Measurements from ENCODE around the gene ASTN2. TPM values are rescaled to one million over a fixed set of nuclear protein-coding genes. Genes with fewer than 3 reads are reported as not detected.

ASTN2 gene
- total RNA-seq, 2 experiments from 2014 or later, result 5.2 to 6.0 TPM

DNA sequence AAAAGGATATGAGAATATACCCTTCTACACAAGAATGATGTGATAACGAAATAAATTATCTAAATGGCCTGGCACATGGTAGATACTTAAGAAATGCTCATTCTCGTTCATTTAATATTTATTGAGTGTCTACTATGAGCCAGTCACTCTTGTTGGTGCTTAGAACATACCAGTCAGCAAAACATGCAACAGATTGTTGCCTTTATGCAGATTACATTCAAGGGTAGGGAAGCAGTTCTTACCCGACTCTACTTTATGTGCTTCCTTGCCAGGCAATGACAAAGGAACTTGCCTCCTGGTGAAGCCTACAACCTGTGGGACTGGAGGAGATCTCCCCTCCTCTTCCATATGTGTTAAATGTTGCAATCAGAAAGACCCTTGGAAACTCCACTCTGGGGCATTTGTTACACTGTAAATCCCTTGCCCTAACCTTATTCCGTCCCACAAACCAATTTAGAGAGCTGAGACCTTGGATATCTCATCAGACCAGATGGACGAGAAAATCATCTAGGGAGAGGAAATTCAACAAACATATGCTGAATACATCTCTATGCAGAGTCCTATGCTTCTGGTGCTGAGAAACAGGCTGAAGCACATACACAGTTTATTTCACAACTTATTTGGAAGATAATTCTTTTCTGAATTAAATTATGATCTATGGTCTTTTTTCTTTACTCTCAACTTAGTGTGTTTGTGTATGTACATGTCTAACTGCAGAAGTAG, 855.9 kb downstream of the ASTN2 start:
- ATAC-seq (ENCODE audit: low read depth), result no peak
- DNase-seq, result no peak
- Mint-ChIP-seq H3K36me3 (no peaks in the 10 kb centered on the region), H3K27me3 (no peaks in the 10 kb centered on the region), H3K9me3 (peaks cover 2% of the 10 kb centered on the region), H3K27ac (no peak overlapping the region), H3K4me1 (no peaks in the 10 kb centered on the region), H3K4me3 (no peak overlapping the region)
- POLR2A ChIA-PET, result no interaction called here

DNA sequence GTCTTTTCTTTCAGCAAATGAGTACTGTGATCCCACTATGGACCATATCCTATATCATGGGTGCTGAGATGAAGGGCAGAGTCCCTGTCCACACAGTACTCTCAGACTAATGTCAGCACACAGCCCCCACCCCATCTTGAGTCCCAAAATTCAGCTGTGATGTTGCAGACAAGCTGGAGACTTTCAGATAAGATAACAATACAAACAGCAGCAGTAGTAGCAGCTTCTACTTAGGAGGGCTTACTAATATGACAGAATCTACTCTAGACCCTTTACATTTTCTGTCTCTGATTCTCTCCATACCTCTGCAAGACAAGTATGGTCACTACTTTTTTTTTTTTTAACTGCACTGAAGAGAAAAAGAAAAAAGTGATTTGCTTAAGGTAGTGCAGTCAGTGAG, 856.8 kb downstream of the ASTN2 start:
- no peaks in the 10 kb centered on the region for H3K36me3 Mint-ChIP-seq
- no peaks in the 10 kb centered on the region for H3K9me3 Mint-ChIP-seq
- no peaks in the 10 kb centered on the region for H3K27me3 Mint-ChIP-seq
- no peaks in the 10 kb centered on the region for H3K4me1 Mint-ChIP-seq
- DNase-seq (no peak), ATAC-seq (ENCODE audit: low read depth) (no peak)
- POLR2A ChIA-PET, result no interaction called here
- no peak overlapping the region for H3K4me3 Mint-ChIP-seq
- no peak overlapping the region for H3K27ac Mint-ChIP-seq

DNA sequence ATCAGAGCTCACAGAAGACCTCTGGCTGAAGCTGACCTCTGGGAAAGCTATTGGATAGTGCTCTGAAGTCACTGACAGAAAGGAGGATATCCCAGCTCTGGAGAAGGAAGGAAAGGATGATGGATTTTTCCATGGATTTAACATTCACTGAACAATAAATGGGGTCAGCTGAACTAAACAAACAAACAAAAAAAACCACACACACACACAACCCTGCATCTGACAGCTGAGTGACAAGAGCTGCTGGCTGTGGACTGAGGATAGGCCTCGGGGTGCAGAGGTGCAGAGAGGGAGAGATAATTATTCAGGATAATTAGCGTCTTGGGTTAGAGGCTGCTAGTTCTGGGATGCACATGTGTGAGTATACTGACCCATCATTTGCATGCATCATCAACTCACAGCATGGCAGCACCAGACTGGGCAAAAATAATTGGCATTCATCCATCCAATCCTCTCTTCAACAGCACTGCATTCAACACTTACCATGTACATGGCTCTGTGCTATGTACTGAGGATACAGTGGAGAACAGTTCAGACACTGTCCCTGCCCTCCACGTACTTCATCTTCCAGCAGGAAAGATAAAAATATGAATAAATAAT, 859.2 kb downstream of the ASTN2 start:
- Mint-ChIP-seq H3K27ac (no peak overlapping the region), H3K36me3 (no peaks in the 10 kb centered on the region), H3K27me3 (no peaks in the 10 kb centered on the region), H3K4me1 (no peaks in the 10 kb centered on the region), H3K9me3 (no peaks in the 10 kb centered on the region), H3K4me3 (no peak overlapping the region)
- POLR2A ChIA-PET, result no interaction called here
- no peak for ATAC-seq (ENCODE audit: low read depth)
- no peak for DNase-seq

DNA sequence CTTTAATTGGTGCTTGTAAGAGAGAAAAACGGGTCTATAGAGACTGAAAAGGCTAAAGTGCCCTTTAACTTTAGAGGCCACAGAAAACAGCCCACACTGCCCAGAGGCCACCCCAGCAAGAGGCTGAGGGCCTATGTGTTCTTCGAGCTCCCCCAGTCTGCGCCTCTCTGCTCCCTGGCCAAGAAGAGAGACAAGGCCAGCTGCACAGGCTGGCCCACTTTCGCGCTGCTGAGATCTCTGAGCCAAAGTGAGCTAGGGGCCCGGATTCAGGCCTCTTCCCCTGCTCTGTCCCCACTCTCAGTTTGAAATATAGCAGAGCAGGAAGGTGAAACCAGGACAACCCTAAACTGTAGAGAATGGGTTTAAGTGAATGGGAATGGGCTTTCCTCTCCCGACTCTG, 859.7 kb downstream of the ASTN2 start:
- POLR2A ChIA-PET, result no interaction called here
- no peak for DNase-seq
- Mint-ChIP-seq H3K27me3 (no peaks in the 10 kb centered on the region), H3K36me3 (no peaks in the 10 kb centered on the region), H3K27ac (no peak overlapping the region), H3K9me3 (no peaks in the 10 kb centered on the region), H3K4me3 (no peak overlapping the region), H3K4me1 (no peaks in the 10 kb centered on the region)
- ATAC-seq (ENCODE audit: low read depth), result no peak

DNA sequence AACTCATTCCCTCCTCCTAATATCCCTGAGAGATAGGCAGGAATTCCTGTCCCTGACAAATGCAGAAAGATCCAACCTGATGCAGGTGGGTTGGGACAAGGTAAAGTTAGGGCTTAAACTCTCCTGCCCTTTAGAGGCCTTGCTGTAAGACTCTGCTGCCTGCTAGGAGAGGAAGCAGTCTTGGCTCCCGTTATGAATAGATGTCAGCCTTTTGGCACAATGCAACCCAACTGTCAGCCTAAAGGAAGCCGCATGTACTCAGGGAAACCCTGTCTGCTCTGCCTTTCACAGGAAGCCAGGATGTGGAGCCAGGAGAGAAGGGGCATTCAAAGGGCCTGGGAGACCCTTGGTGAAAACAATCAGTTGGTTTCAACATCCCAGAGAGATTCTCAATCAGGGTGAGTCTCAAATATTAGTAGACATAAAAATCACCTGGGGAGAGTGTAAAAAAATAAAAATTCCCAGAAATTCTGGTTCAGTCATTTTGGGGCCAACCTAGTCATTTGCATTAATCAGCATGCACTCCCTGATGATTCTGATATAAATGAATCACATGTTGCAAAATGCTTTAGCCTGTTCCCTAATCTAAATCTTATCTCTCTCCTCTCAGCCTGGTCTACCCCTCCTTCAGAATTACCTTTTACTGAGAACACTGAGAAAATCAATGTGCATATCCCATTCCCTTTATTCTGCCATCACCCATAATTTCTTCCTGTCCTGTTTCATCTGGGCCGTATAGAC, 864.0 kb downstream of the ASTN2 start:
- ATAC-seq (ENCODE audit: low read depth), result no peak
- POLR2A ChIA-PET, result no interaction called here
- H3K27me3 Mint-ChIP-seq, result no peaks in the 10 kb centered on the region
- H3K4me3 Mint-ChIP-seq, result no peak overlapping the region
- H3K4me1 Mint-ChIP-seq, result peaks cover 3% of the 10 kb centered on the region
- H3K36me3 Mint-ChIP-seq, result no peaks in the 10 kb centered on the region
- DNase-seq, result no peak
- no peak overlapping the region for H3K27ac Mint-ChIP-seq
- H3K9me3 Mint-ChIP-seq, result no peaks in the 10 kb centered on the region

DNA sequence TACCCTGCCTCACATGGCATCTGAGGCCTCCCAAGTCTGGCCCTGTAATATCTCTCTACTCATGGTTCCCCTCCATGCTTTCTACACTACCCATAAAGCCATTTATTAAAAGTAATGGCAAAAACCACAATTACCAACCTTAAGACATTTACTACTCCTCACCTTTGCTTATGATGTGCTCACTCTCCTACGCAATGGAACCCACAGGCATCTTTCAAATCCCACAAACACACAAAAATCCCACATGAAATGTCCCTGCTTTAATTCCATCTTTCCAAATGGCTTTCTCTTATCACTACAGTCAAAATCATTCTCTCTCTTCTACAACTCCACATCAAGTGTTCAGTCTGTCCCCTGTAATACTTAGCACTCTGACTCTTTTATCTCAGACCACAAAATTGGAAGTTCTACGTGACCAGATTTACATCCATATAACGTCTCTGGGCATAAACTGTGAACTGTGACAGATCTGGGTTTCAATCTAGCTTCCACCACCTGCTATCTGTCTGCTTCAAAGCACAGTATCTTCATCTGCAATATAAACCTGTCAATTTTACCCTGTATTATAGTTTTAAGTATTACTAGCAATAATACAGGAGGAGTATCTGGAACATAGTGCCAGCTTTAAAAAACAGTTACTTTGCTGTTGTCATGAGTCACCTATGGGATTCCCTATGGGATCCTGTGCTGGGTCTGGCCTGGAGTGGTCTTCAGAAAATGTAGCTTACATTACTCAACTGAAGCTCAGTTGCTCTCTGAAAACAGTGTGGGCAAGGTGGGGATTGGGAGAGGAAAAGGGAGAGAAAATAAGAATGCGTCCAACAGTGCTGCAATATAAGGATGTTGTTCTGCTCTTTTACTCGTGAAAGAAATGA, 864.8 kb downstream of the ASTN2 start:
- no peak for ATAC-seq (ENCODE audit: low read depth)
- Mint-ChIP-seq H3K27me3 (no peaks in the 10 kb centered on the region), H3K9me3 (no peaks in the 10 kb centered on the region), H3K27ac (no peak overlapping the region), H3K4me3 (no peak overlapping the region), H3K4me1 (peaks cover 3% of the 10 kb centered on the region), H3K36me3 (no peaks in the 10 kb centered on the region)
- DNase-seq, result no peak
- POLR2A ChIA-PET, result no interaction called here

DNA sequence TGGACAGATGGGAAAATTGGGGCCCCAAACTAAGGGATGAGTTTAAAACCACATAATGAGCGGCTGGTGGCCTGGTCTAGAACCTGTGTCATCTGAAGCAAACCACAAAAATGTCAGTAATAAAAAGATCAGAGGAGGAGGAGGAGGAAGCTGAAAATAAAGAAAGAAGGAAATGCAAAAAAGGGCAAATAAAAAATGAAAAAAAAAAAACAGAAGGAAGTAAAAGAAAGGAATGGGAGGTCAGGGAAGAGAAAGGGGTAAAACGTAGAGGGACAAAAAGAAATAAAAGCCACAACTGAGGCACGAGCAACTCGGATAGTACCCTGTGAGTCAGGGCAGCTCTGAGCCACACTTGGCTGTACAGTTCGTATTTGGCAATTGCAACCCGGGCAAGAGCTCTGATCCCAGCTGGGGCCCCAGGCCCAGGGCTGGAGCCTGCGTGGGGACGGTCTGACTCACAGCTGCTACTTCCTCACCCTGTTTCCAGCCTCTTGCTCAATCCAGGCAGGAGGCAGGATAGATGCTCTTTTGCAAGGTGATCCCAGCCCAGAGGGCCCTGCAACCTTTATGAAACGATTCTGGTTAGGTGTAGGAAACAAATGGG, 865.7 kb downstream of the ASTN2 start:
- Mint-ChIP-seq H3K4me1 (peaks cover 3% of the 10 kb centered on the region), H3K27me3 (no peaks in the 10 kb centered on the region), H3K27ac (no peak overlapping the region), H3K4me3 (no peak overlapping the region), H3K9me3 (no peaks in the 10 kb centered on the region), H3K36me3 (no peaks in the 10 kb centered on the region)
- POLR2A ChIA-PET, result no interaction called here
- DNase-seq (no peak), ATAC-seq (ENCODE audit: low read depth) (no peak)

DNA sequence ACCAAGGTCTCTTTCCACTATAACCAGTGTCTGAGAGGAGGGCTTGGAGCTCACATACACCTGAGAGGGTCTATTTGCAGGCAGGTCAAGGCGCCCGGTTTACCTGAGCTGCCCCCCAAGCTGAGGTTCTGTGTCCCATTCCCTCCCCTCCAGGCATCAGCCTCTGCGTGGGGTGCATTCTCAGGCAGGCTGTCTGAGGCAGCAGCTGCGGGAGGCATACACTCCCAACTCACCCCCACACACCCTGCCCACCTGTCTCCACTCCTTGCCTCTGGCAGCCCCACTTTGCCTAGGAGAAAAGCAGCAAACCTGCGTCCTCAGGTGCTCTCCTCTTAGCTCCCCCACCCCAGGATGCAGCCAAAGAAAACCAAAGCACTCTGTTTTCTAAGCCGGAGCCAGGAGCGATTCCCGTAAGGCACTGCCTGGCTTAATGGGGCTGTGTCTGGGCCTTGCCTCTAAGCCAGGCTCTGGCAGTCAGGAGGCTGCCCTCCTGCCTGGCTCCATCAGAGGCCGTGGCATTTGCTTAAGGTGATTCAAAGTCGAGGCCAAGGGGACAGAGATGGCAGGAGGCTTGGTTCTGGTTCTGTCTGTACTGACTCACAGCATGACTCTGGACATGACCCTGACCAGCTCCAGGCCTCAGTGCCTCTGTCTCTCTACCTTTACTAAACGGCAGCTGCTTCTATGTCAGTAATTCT, 867.0 kb downstream of the ASTN2 start:
- H3K27ac Mint-ChIP-seq, result no peak overlapping the region
- H3K27me3 Mint-ChIP-seq, result no peaks in the 10 kb centered on the region
- no peak for ATAC-seq (ENCODE audit: low read depth)

DNA sequence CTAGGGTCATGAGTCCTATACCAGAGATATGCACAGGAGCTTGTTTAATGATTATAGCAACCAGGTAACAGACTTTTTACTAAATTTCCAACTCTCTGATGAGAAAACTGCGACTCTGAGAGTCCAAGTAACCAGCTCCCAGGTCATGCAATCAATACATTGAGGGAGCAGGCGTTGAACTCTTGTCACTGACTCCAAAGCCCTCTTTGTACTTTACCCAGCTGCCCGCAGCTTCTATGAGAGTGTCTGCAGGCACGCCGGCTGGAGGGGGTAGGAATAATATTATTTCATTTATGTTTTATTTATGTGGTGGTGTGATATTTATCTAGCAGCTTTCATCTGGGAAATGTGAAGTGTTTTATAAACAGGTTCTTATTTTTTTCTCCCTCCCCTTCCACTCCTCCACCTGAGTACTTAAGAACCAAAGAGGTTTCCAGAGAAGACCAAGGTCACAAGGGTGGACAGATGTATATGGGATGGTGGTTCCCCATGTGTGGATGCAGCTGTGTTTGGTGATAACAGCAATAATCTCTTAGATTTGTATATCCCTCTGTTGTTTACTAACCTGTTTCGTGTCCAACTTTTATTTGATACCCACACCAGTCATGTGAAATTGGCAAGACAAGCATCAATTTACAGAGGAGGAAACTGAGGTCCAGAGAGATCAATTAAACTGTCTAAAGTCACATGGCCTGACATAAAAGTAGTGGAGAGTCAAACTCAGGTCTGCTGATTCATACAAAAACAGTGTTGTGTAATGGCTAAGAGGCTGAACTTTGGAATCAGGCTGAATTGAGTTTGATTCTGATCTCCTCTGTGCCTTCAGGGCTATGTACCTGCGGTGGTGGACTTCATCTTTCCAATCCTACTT, 867.9 kb downstream of the ASTN2 start:
- no peak for DNase-seq
- ATAC-seq (ENCODE audit: low read depth), result no peak
- Mint-ChIP-seq H3K36me3 (no peaks in the 10 kb centered on the region), H3K27me3 (no peaks in the 10 kb centered on the region), H3K27ac (no peak overlapping the region), H3K4me1 (peaks cover 3% of the 10 kb centered on the region), H3K4me3 (no peak overlapping the region), H3K9me3 (no peaks in the 10 kb centered on the region)
- POLR2A ChIA-PET, result no interaction called here

More for the DNA sequence above, 867.0 kb downstream of the ASTN2 start:
- Mint-ChIP-seq H3K4me3 (no peak overlapping the region), H3K36me3 (no peaks in the 10 kb centered on the region), H3K9me3 (no peaks in the 10 kb centered on the region), H3K4me1 (peaks cover 3% of the 10 kb centered on the region)
- POLR2A ChIA-PET, result no interaction called here
- DNase-seq, result no peak

DNA sequence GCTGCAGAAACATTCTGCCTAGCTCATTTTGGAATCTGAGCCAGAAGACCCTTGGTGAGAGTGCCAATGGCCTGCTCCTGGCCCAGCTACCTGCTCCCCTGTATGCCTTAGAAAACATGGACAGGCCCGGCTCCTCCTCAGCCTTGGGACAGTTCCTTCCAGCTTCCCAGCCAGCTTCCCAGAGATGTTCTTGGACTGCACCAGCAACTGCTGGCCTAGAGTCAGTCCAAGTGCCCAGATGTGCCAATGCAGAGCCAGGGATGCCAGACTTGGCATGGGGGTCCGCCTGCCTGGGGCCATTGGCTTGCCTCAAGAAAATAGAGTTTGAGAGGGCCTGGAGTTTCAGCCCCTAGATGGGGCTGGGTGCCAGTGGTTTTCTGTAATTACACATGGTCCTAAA, 870.0 kb downstream of the ASTN2 start:
- H3K27ac Mint-ChIP-seq, result no peak overlapping the region
- H3K36me3 Mint-ChIP-seq, result no peaks in the 10 kb centered on the region
- POLR2A ChIA-PET, result no interaction called here

DNA sequence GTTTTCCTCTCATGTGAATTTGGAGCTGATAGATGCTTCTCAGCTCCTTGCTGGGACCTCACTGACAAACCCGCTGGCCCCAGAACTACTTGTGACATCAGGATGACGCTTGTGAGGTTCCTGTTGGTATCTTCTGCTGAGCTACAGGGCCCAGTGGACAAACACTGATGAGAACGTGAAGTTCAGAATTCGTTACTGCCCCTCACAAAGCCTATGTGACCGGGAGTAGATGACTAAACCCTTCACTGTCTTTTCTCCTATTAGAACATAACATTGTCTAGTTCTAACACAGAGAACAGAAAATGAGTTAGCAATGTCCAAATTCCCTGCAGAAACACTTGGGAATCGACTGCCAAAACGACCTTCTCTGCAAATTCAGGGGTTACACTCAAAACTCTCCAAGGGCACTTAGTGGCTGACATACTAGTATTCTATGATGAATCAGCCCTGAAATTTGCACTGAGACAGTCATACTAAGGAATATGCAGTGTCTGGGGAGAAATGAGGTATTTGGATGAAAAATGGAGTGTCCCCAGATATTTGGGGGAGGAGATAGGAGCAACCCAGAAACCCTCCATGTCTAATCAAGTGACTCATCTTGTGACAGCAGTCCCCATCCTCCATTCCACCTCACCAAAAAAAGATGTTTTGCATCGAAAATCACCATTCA, 871.0 kb downstream of the ASTN2 start:
- ATAC-seq (ENCODE audit: low read depth) (no peak), DNase-seq (no peak)
- Mint-ChIP-seq H3K36me3 (no peaks in the 10 kb centered on the region), H3K27me3 (no peaks in the 10 kb centered on the region), H3K4me1 (peaks cover under 1% of the 10 kb centered on the region), H3K4me3 (no peak overlapping the region), H3K9me3 (no peaks in the 10 kb centered on the region), H3K27ac (no peak overlapping the region)
- POLR2A ChIA-PET, result no interaction called here

More for the DNA sequence above, 870.0 kb downstream of the ASTN2 start:
- H3K9me3 Mint-ChIP-seq, result no peaks in the 10 kb centered on the region
- ATAC-seq (ENCODE audit: low read depth) (no peak), DNase-seq (no peak)
- H3K4me1 Mint-ChIP-seq, result peaks cover 3% of the 10 kb centered on the region
- no peak overlapping the region for H3K4me3 Mint-ChIP-seq
- no peaks in the 10 kb centered on the region for H3K27me3 Mint-ChIP-seq

DNA sequence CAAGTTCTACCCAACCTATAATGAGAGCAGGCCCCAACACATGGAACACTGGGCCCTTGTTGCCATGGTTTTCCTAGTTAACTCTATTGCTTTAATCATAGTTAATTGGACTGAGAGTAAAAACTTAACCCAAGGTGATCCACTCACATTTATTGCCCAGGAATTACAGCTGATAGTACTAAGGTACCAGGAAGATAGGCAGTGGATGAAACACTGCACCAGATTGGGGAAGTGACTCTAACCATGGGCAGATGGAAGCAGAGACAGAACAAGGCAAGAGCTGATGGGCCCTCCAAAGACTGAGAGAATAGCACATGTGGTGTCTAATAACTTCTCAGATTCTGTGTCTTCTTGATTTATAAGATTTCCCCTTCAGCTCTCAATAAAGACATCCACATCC, 873.5 kb downstream of the ASTN2 start:
- no peaks in the 10 kb centered on the region for H3K27me3 Mint-ChIP-seq
- ATAC-seq (ENCODE audit: low read depth) (no peak), DNase-seq (no peak)
- H3K27ac Mint-ChIP-seq, result no peak overlapping the region
- POLR2A ChIA-PET, result no interaction called here
- no peak overlapping the region for H3K4me3 Mint-ChIP-seq
- H3K4me1 Mint-ChIP-seq, result no peaks in the 10 kb centered on the region
- H3K9me3 Mint-ChIP-seq, result peaks cover 3% of the 10 kb centered on the region
- no peaks in the 10 kb centered on the region for H3K36me3 Mint-ChIP-seq

Measured in activated naive CD8-positive, alpha-beta T cell treated with anti-CD3 and anti-CD28 coated beads, Interleukin-2, amount 10 ng/mL, durations not matched to agents 7 days and 5 days (primary cell).